GM19023 (cell line): ENCODE results near the gene TRMT61A.
A peak's percentile ranks its signal among the peaks of the same experiment; 100 is the strongest.
"Not testable (repeated sequence)": the region's sequence is repeated elsewhere in the genome, so short reads cannot be mapped to it uniquely, and the experiment has no call there.

Experiments
- ATAC-seq: cut with Tn5 transposase; IDR thresholded peaks from one replicate; pipeline ENCODE4 v1.9.1; 2021; ENCODE audit warnings: mild to moderate bottlenecking, moderate library complexity; ENCODE audit not compliant: unreplicated experiment

The TRMT61A gene

GRCh38 chr14:103521951-103522563 lies 6.9 kb upstream of the TRMT61A start:
- ATAC-seq: no peak

DNA sequence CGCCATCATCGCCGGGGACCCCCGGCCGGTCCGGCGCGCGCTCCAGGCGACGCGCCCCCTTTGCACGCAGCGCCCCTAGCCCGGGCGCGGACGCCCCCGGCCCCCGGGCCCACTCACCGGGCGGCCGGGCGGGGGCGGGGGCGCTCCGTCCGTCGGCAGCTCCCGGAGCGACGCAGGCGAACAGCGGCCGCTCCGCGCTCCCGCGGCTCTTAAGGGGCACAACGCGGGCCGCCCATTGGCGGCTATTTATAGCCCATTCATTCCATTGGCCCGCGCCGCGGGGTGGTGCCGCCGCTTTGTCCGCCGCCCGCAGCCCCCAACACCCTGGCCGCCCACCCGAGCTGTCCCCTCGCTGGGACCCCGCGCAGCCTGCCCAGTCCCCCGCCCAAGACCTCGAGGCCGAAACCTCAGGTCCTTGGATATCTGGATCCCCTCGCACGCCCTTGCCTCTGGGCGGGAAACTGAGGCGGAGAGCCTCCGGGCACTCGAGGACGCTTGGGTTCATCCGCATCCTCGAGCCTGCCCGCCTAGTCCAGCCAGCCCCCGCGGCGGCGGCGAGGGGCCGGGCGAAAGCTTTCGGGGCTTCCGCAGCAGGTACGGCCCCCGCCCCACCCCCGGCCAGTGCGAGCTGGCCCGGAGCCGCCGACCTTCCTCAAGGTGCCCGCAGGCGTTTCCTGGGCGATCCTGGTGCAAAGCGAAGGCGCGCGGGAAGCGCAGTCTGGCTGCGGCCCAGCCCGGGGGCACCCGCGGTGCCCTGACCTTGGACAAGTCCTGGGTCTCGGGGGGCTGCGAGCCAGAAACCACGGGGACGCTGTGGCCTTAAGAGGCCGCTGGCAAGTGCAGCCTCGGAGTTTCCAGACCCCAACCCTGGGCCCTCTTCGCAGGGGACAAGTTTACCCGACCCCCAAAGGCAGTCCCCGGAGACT lies 6.1 kb upstream of the TRMT61A start, which contains the start of gene CKB:
TSS of gene CKB (minus strand) at position 182 of the 926 bp plus-strand sequence. CDS start 337 bp downstream, outside the sequence.
- no peak for ATAC-seq

DNA sequence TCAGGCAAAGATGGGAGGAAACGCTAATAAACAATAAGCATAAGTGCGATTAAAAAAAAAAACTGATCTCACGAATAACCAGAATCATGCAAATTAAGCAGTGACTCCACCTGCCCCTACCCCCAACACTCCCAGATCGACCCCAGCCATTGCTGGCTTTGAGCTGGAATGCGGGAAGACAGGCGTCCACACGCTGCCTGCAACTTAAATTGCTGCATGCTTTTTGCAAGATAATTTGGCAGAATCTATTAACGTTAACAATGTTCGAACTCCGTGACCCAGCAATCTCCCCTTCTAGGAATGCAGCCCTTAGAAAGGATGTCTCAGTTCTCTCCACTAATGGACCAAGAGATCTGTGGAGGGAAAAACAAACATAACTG lies 5.4 kb upstream of the TRMT61A start:
- no peak for ATAC-seq

- no peak for ATAC-seq
Measured at GRCh38 chr14:103524002-103524935, 4.7 kb upstream of the TRMT61A start.

GRCh38 chr14:103525430-103526246 lies 3.4 kb upstream of the TRMT61A start:
- ATAC-seq: not testable (repeated sequence)

GRCh38 chr14:103526247-103526913 lies 2.6 kb upstream of the TRMT61A start:
- ATAC-seq: no peak

- no peak for ATAC-seq
Measured at GRCh38 chr14:103526914-103527248, 2.1 kb upstream of the TRMT61A start.

DNA sequence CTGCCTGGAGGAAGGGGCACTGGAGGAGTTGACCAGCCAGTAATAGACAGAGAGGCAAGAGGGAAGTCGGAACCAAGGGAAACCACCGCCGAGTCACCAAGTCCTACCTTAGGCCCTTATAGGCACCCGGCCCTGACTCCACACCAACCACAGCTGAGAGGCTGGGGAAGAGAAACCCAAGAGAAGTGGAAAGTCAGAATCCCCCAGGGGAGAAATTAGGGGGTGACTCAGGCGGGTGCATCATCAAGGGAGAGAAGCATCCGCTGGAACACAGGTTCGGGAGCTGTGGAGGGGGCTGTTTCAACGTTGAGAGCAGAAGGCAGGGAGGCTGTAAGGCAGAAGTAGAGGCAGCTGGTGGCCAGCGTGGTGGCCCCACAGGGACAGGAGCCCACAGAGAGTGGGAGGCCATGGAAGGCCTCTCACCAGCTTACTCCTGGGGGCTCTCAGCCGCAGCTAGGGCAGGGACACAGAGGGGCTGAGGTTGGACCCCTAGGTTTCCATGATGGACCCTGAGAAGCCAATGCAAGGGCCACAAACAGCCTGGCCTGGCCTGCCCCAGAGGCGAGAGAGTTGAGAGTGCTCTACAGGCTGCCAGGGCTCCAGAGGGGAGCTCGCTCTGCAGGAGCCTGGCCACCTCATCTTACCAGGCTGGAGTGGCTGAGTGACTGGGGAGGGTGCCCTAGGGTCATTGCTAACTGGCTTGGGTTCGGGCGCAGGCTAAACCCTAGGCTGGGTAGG lies 1.4 kb upstream of the TRMT61A start:
- peak; percentile 51 for ATAC-seq

DNA sequence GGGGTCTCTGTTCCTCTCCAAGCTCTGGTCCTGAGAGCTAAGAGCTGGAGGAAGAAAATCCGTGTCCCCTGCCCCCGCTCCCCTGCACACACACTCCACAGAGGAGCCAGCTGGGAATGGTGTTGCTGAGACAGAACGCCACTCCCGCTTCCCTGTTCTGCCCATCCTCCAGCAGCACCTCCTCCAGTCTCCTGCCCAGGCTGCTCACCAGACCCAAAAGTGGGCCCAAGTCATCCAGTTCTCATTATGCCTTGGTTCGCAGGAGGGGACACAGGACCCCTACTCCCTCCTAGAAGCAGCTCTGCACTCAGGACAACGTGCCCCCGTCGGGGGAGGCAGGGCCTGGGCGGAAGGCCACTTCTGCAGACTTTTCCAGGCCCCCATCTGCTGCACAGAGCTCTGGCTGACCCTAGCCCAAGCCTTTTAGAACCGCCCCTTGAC lies 830 bp upstream of the TRMT61A start:
- no peak for ATAC-seq

DNA sequence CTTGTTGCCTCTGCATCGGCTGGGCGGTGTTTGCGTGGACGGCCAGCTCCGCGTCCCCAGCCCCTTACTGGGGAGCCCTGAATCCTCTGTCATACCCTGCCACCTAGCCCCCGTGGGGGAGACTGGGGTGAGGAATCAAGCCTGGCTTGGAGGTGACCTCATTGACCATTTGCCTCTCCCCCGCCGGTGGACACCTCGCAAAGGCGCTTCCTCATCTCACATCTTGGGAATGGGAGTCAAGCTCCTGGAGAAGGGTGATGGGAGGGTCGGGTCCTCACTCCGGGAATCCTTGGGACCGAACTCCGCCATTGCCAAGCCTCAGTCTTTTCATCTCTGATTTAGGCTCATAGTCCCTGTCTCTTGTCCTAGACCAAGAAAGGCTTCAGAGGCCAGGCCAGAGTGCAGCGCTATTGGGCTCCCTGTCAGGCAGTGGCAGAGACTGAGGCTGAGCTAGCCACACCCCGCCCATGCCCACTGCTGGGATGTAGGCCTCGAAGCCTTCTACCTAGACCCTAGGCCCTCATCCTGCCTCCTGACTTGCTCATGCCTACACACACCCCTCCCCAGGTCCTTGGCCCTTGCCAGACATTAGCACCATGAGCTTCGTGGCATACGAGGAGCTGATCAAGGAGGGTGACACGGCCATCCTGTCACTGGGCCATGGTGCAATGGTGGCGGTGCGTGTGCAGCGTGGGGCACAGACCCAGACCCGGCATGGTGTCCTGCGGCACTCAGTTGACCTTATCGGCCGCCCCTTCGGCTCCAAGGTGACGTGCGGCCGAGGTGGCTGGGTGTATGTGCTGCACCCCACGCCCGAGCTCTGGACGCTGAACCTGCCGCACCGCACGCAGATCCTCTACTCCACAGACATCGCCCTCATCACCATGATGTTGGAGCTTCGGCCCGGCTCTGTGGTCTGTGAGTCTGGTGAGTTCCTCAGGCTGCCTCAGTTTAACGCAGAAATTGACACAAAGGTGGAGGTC lies 678 bp downstream of the TRMT61A start:
- ATAC-seq: no peak

GRCh38 chr14:103530390-103530789 lies 1.4 kb downstream of the TRMT61A start:
- no peak for ATAC-seq

DNA sequence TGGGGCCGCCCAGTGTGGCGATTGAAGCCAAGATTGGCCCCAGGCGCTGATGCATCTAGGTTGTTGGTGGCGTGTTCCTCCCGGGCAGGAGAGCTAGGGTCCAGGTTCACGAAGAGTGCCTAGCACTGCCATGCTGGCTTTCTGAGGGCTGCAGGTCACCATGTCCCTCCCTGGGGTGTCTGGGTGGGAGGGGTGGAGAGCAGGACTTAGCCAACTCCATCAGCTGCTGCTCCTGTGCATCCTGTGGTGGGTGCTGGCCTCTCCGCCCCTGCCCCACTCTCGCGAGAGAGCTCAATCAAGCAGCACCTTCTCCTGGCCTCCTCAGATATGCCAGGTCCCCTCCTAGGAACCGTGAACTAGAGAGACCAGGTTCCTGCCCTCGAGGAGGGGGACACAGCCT lies 1.8 kb downstream of the TRMT61A start:
- ATAC-seq: no peak

DNA sequence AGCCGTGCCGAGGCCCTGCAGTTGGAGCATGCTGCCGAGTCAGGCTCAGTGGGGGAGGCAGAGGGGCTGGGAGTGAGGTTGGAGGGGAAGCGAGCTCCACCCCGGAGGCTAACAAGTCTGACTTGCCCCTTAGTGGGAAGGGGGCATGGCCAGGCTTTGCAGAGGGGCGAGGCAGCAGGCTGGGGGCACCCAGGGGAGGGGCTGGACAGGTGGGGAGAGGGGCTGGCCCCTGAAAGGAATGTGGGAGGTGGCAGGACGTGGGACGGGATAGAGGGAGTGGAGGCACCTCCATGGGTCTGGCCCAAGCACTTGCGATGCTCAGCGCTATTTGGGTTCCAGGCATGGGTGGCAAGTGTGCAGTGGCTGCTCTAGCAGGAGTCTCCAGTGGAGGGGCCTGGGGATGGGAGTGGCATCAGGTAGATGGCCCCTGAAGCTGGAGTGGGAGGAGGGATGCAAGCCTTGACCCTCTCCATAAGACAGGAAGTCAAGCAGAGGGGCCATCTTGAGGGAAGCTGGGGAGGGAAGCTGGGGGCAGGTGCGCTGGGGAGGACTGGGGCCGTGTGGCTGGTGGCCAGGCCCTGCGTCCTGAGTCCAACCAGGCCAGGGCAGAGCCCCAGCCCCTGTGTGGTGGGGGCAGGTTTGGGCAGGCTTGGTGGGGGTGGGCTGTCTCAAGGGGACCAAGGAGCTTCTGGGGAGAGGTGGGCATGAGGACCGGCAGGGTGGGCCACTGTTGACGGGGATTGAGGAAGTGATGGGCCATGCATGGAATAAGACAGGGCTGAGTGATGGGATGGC lies 2.6 kb downstream of the TRMT61A start:
- no peak for ATAC-seq

- no peak for ATAC-seq
Measured at GRCh38 chr14:103532216-103533136, 3.5 kb downstream of the TRMT61A start.

GRCh38 chr14:103533137-103533998 lies 4.4 kb downstream of the TRMT61A start:
- ATAC-seq: no peak
